H1 (cell line): Measurements from ENCODE around the gene CABP4. TPM values are rescaled to one million over a fixed set of nuclear protein-coding genes. Genes with fewer than 3 reads are reported as not detected.
A peak's percentile ranks its signal among the peaks of the same experiment; 100 is the strongest.

Source experiments
- CTCF ChIA-PET: fragments of 300-600 bp; sonication (Branson Sonifier 250); formaldehyde crosslinking; loops from one replicate; lab custom pipeline; 2021; ENCODE audit not compliant: partially characterized antibody; lab: Charles Lee
- POLR2A ChIA-PET: fragments of 300-600 bp; sonication (Branson Sonifier 250); formaldehyde crosslinking; loops from one replicate; lab custom pipeline; 2021; ENCODE audit warnings: inconsistent platforms; ENCODE audit not compliant: partially characterized antibody; lab: Charles Lee
- DNase-seq, 2 experiments: peaks; one replicate each; pipeline versions ENCODE4 v3.0.0 to v3.0.0-alpha.2; 2010 to 2022; ENCODE audit warnings: low spot score in 2 of 2, low read depth in 1 of 2, mixed read lengths in 1 of 2
- FAIRE-seq: peaks from 2 replicates; lab custom pipeline; 2011; peaks lifted over from hg19 to GRCh38; lab: Jason Lieb, UNC
- H2AFZ ChIP-seq: 2 replicates; pipeline ENCODE4 v1.8.1; 2012; ENCODE audit warnings: low read length, inconsistent platforms
- H2AK5ac ChIP-seq: 2 replicates; pipeline ENCODE4 v1.6.1; 2013; ENCODE audit warnings: low read depth, low read length
- H2BK120ac ChIP-seq: replicated peaks from 2 replicates; pipeline ENCODE3; 2013; ENCODE audit warnings: low read depth, low read length, inconsistent platforms
- H2BK12ac ChIP-seq: 2 replicates; pipeline ENCODE4 v1.6.1; 2013; ENCODE audit warnings: low read depth, low read length
- H2BK15ac ChIP-seq: 2 replicates; pipeline ENCODE4 v1.6.1; 2013; ENCODE audit warnings: low read length
- H2BK20ac ChIP-seq: 2 replicates; pipeline ENCODE4 v1.6.1; 2013; ENCODE audit warnings: low read length
- H2BK5ac ChIP-seq: 2 replicates; pipeline ENCODE4 v1.6.1; 2013; ENCODE audit warnings: low read depth, low read length
- H3K14ac ChIP-seq: 2 replicates; pipeline ENCODE4 v1.6.1; 2013; ENCODE audit warnings: inconsistent platforms; ENCODE audit not compliant: insufficient read length
- H3K18ac ChIP-seq: 2 replicates; pipeline ENCODE4 v1.6.1; 2013; ENCODE audit warnings: low read length; ENCODE audit errors: extremely low read depth
- H3K23ac ChIP-seq: 2 replicates; pipeline ENCODE4 v1.6.1; 2013; ENCODE audit warnings: inconsistent platforms; ENCODE audit not compliant: insufficient read length
- H3K23me2 ChIP-seq: 2 replicates; pipeline ENCODE4 v1.6.1; 2013; ENCODE audit warnings: low read depth, low read length
- H3K27ac ChIP-seq: 2 replicates; pipeline ENCODE4 v1.6.1; 2011; ENCODE audit warnings: low read depth, low read length, inconsistent platforms
- H3K27me3 ChIP-seq, 4 experiments: replicated peaks in 1 of 4; 1 replicate in 1 of 4; 2 replicates in 3 of 4; pipeline versions ENCODE4 v1.6.1 to v1.8.1; 2011 to 2013; ENCODE audit warnings: low read length in 3 of 4, mild to moderate bottlenecking in 3 of 4, inconsistent platforms in 2 of 4, mixed read lengths in 2 of 4, moderate library complexity in 1 of 4; ENCODE audit not compliant: control insufficient read depth in 3 of 4, insufficient read depth in 3 of 4; ENCODE audit errors: extremely low read depth in 1 of 4
- H3K36me3 ChIP-seq, 4 experiments: 2 replicates each; pipeline versions ENCODE4 v1.6.1 to v1.8.1; 2011 to 2013; ENCODE audit warnings: mild to moderate bottlenecking in 4 of 4, low read length in 3 of 4, moderate library complexity in 2 of 4, control low read depth in 1 of 4, inconsistent platforms in 1 of 4; ENCODE audit not compliant: insufficient read depth in 4 of 4, control insufficient read depth in 2 of 4
- H3K4ac ChIP-seq: replicated peaks from 2 replicates; pipeline ENCODE3; 2013; ENCODE audit warnings: low read length, low read depth, mixed read lengths, inconsistent platforms; ENCODE audit not compliant: insufficient read length
- H3K4me1 ChIP-seq, 4 experiments: replicated peaks in 1 of 4; 1 replicate in 1 of 4; 2 replicates in 3 of 4; pipeline versions ENCODE4 v1.6.1 to v1.8.1; 2011 to 2013; ENCODE audit warnings: low read length in 3 of 4, inconsistent platforms in 2 of 4, mixed read lengths in 1 of 4; ENCODE audit not compliant: insufficient read depth in 4 of 4, control insufficient read depth in 3 of 4
- H3K4me2 ChIP-seq, 2 experiments: 2 replicates each; pipeline versions ENCODE4 v1.6.1 to v1.8.1; 2011 to 2013; ENCODE audit warnings: low read depth in 2 of 2, low read length in 2 of 2, control low read depth in 1 of 2, inconsistent platforms in 1 of 2, mild to moderate bottlenecking in 1 of 2; ENCODE audit not compliant: insufficient read depth in 1 of 2
- H3K4me3 ChIP-seq, 4 experiments: fragments of 200-600, 300-600 bp in 1 of 4; sonication (generic), shearing (Covaris generic), sonication (Bioruptor Twin) in 1 of 4; 2 replicates each; pipeline versions ENCODE4 v1.5.1 to v1.8.1; 2011 to 2016; ENCODE audit warnings: low read length in 4 of 4, low read depth in 3 of 4, control low read depth in 2 of 4, inconsistent platforms in 2 of 4, mild to moderate bottlenecking in 2 of 4, mixed read lengths in 1 of 4, moderate library complexity in 1 of 4; ENCODE audit not compliant: insufficient read depth in 2 of 4; ENCODE audit errors: extremely low read depth in 1 of 4
- H3K56ac ChIP-seq: replicated peaks from 2 replicates; pipeline ENCODE3; 2013; ENCODE audit warnings: low read depth, mild to moderate bottlenecking, mixed read lengths, low read length, inconsistent platforms; ENCODE audit not compliant: insufficient read length
- H3K79me1 ChIP-seq: 2 replicates; pipeline ENCODE4 v1.6.1; 2013; ENCODE audit warnings: low read depth, low read length, control low read depth
- H3K79me2 ChIP-seq, 2 experiments: 2 replicates each; pipeline versions ENCODE4 v1.6.1 to v1.8.1; 2012 to 2013; ENCODE audit warnings: low read length in 2 of 2, mild to moderate bottlenecking in 2 of 2, inconsistent platforms in 1 of 2; ENCODE audit not compliant: insufficient read depth in 2 of 2, control insufficient read depth in 1 of 2
- H3K9ac ChIP-seq, 4 experiments: replicated peaks in 1 of 4; 1 replicate in 1 of 4; 2 replicates in 3 of 4; pipeline versions ENCODE4 v1.6.1 to v1.8.1; 2011 to 2013; ENCODE audit warnings: low read depth in 3 of 4, low read length in 3 of 4, control low read depth in 2 of 4, mild to moderate bottlenecking in 2 of 4, moderate library complexity in 2 of 4, inconsistent platforms in 1 of 4; ENCODE audit errors: extremely low read depth in 1 of 4
- H3K9me3 ChIP-seq, 2 experiments: 2 replicates each; pipeline versions ENCODE4 v1.6.1 to v1.8.1; 2012 to 2013; ENCODE audit warnings: mild to moderate bottlenecking in 2 of 2, moderate library complexity in 2 of 2, control low read depth in 1 of 2, inconsistent platforms in 1 of 2, low read depth in 1 of 2, low read length in 1 of 2, mixed read lengths in 1 of 2; ENCODE audit not compliant: insufficient read depth in 2 of 2
- H4K20me1 ChIP-seq, 2 experiments: replicated peaks in 1 of 2; 2 replicates each; pipeline versions ENCODE3 to v1.8.1; 2011 to 2013; ENCODE audit warnings: inconsistent platforms in 2 of 2, low read length in 2 of 2, mild to moderate bottlenecking in 1 of 2; ENCODE audit not compliant: insufficient read depth in 2 of 2, control insufficient read depth in 1 of 2
- H4K5ac ChIP-seq: 2 replicates; pipeline ENCODE4 v1.6.1; 2013; ENCODE audit warnings: low read length, low read depth, mixed read lengths, inconsistent platforms; ENCODE audit not compliant: insufficient read length
- H4K8ac ChIP-seq: 2 replicates; pipeline ENCODE4 v1.8.0; 2013; ENCODE audit warnings: mild to moderate bottlenecking, moderate library complexity, low read length, inconsistent platforms; ENCODE audit not compliant: insufficient read depth; ENCODE audit errors: extremely low read depth
- H4K91ac ChIP-seq: replicated peaks from 2 replicates; pipeline ENCODE3; 2013; ENCODE audit warnings: low read length, mixed read lengths, inconsistent platforms; ENCODE audit not compliant: insufficient read length
- WGBS, 2 experiments: shearing (Covaris generic) in 1 of 2; methylation state at CpG; one replicate each; pipeline versions ENCODE4 v1.1.6 to v1.1.7; 2013 to 2015; ENCODE audit warnings: low lambda C conversion rate in 2 of 2, mixed read lengths in 2 of 2, inconsistent platforms in 1 of 2, low coverage in 1 of 2, missing lambda C conversion rate in 1 of 2; ENCODE audit not compliant: insufficient replicate concordance in 2 of 2, insufficient coverage in 1 of 2, insufficient read length in 1 of 2; ENCODE audit errors: extremely low coverage in 1 of 2, missing lambda C conversion rate in 1 of 2; 5-methylcytosine and 5-hydroxymethylcytosine counted together
- long read RNA-seq, 2 experiments: library from RNA in 1 of 2; library from capped mRNA in 1 of 2; stranded (forward); transcript quantifications; one replicate each; pipeline ENCODE4 v2.0.0, GENCODE V29; 2021; ENCODE audit warnings: inconsistent platforms in 1 of 2
- polyA minus RNA-seq, 3 experiments: library from RNA; depleted of rRNA, polyadenylated mRNA; stranded (reverse); fragments of >200 nt; gene quantifications; 1 replicate in 2 of 3; 2 replicates in 1 of 3; pipeline ENCODE4 v1.2.3, GENCODE V29; 2011
- polyA plus RNA-seq, 7 experiments: library from polyadenylated mRNA; depleted of rRNA in 3 of 7; stranded (reverse) in 5 of 7; unstranded in 2 of 7; fragments of >200 nt in 5 of 7; fragments of 200-250 nt in 2 of 7; gene quantifications; 1 replicate in 5 of 7; 2 replicates in 1 of 7; 4 replicates in 1 of 7; pipeline versions ENCODE4 v1.2.1 to v1.2.3, GENCODE V29; 2011 to 2013; ENCODE audit warnings: missing spikeins in 2 of 7, mixed read lengths in 2 of 7
- total RNA-seq: library from RNA; stranded (reverse); fragmentation: NEBNext Ultra II Directional; extraction: Animal tissue kit (Norgen Biotek cat#: 25700); gene quantifications from 2 replicates; pipeline ENCODE4 v1.2.1, GENCODE V29; 2021

CABP4 gene
- total RNA-seq (not detected in 2 replicates), polyA plus RNA-seq (2011; rRNA removed) (0.03 TPM in 1 of 2 replicates, not detected in the other), polyA minus RNA-seq (2011; rRNA and poly(A)+ RNA removed) (not detected in 2 replicates)
- not detected for polyA plus RNA-seq (2011; cell fraction: cytosol; rRNA removed)
- 0.34 TPM for polyA plus RNA-seq (2011; cell fraction: nucleus; rRNA removed)
- polyA plus RNA-seq (2012, experiment 1 of 2) = not detected in 4 replicates
- polyA plus RNA-seq (2012, experiment 2 of 2) = not detected
- 0.06 TPM for polyA plus RNA-seq (2013, experiment 1 of 2)
- 0.09 TPM for polyA plus RNA-seq (2013, experiment 2 of 2)
- not detected for polyA minus RNA-seq (2011; cell fraction: cytosol; rRNA and poly(A)+ RNA removed)
- polyA minus RNA-seq (2011; cell fraction: nucleus; rRNA and poly(A)+ RNA removed) = not detected
- long read RNA-seq, experiment 1 = 0 reads
- long read RNA-seq, experiment 2 = 0 reads

- Histone ChIP-seq H2BK15ac (no peak within 1 kb of the TSS), H3K27ac (no peak within 1 kb of the TSS), H2BK5ac (no peak within 1 kb of the TSS), H4K8ac (peak within 1 kb of the TSS; percentile 79), H3K4ac (no peak within 1 kb of the TSS), H3K9ac (no peak within 1 kb of the TSS), H2BK20ac (no peak within 1 kb of the TSS), H2AFZ (no peak within 1 kb of the TSS), H2BK120ac (no peak within 1 kb of the TSS), H4K5ac (no peak within 1 kb of the TSS), H3K4me1 (no peaks in the 10 kb centered on the region), H3K4me2 (no peak within 1 kb of the TSS), H3K79me2 (no peaks in the 10 kb centered on the region), H3K56ac (no peak within 1 kb of the TSS), H3K36me3 (no peaks in the 10 kb centered on the region), H3K14ac (no peak within 1 kb of the TSS), H2BK12ac (no peak within 1 kb of the TSS), H3K4me3 (no peak within 1 kb of the TSS), H3K23me2 (no peaks in the 10 kb centered on the region), H3K23ac (no peak within 1 kb of the TSS), H2AK5ac (no peak within 1 kb of the TSS), H4K91ac (no peak within 1 kb of the TSS), H4K20me1 (no peaks in the 10 kb centered on the region), H3K18ac (no peak within 1 kb of the TSS), H3K79me1 (no peaks in the 10 kb centered on the region), H3K9me3 (no peaks in the 10 kb centered on the region), H3K27me3 (no peaks in the 10 kb centered on the region)
- WGBS, 2 experiments = 90% methylated on average over 3 of the region's 3 CpGs; no CpG with 5 or more reads in 1 of the 2 experiments
- ChIA-PET CTCF (interaction anchor here (1.0 to 2.7 kb wide), 3 partner anchors 17 to 73 kb away, joined by 3 to 10 read pairs (median 3); partner anchors contain the start of gene PTPRCAP), POLR2A (interaction anchor here (0.6 to 4.3 kb wide), 8 partner anchors 10 to 137 kb away, joined by 3 to 27 read pairs (median 4); partner anchors contain the start of genes PTPRCAP and RAD9A)
- FAIRE-seq = no peak
- DNase-seq = no peak
These were observed at the start of gene CABP4 for GRCh38 chr11:67455054-67455453. Gene CABP4 (plus strand): TSS chr11:67455354. CDS start chr11:67455424, 70 bp downstream.
